Suppressor macrophage treated with lipopolysaccharide for 1 hour (primary cell): Measurements from ENCODE around the gene CNTN1.

Source experiments
- DNase-seq, 3 donors: peaks; one replicate each; pipeline ENCODE4 v3.0.0-alpha.2; 2020 to 2022

CNTN1 gene

GRCh38 chr12:40864891-40865290 is 172.7 kb downstream of the CNTN1 start:
- DNase-seq: no peak

- DNase-seq: no peak
Observed at GRCh38 chr12:40870981-40871380, 178.7 kb downstream of the CNTN1 start.

GRCh38 chr12:40874868-40875267 is 182.6 kb downstream of the CNTN1 start:
- no peak for DNase-seq

- no peak for DNase-seq
Observed at GRCh38 chr12:40889329-40889728, 197.1 kb downstream of the CNTN1 start.

- DNase-seq: no peak
Observed at GRCh38 chr12:40892528-40892927, 200.3 kb downstream of the CNTN1 start.

GRCh38 chr12:40898505-40898904 is 206.3 kb downstream of the CNTN1 start:
- DNase-seq: no peak

- DNase-seq: no peak
Observed at GRCh38 chr12:40903040-40903439, 210.8 kb downstream of the CNTN1 start.

GRCh38 chr12:40907115-40907527 is 214.9 kb downstream of the CNTN1 start:
- DNase-seq: no peak

- DNase-seq: no peak
Observed at GRCh38 chr12:40911676-40912075, 219.4 kb downstream of the CNTN1 start.

- DNase-seq: no peak
Observed at GRCh38 chr12:40915172-40915571, 222.9 kb downstream of the CNTN1 start.

GRCh38 chr12:40917561-40917960 is 225.3 kb downstream of the CNTN1 start:
- no peak for DNase-seq

- DNase-seq: peak; percentile 14 to 54 (median 34)
Observed at GRCh38 chr12:40921563-40922163, 229.4 kb downstream of the CNTN1 start.

GRCh38 chr12:40937891-40938290 is 245.7 kb downstream of the CNTN1 start:
- DNase-seq: no peak

- DNase-seq: no peak
Observed at GRCh38 chr12:40942326-40942725, 250.1 kb downstream of the CNTN1 start.

- DNase-seq: no peak
Observed at GRCh38 chr12:40945772-40946171, 253.5 kb downstream of the CNTN1 start.

GRCh38 chr12:40946612-40947194 is 254.5 kb downstream of the CNTN1 start:
- peak; percentile 21 to 61 (median 54) for DNase-seq

- no peak for DNase-seq
Observed at GRCh38 chr12:40947797-40948196, 255.6 kb downstream of the CNTN1 start.

GRCh38 chr12:40953076-40953475 is 260.8 kb downstream of the CNTN1 start:
- DNase-seq: no peak

- no peak for DNase-seq
Observed at GRCh38 chr12:40957417-40957816, 265.2 kb downstream of the CNTN1 start.

GRCh38 chr12:40959041-40959440 is 266.8 kb downstream of the CNTN1 start:
- no peak for DNase-seq

GRCh38 chr12:40963751-40964150 is 271.5 kb downstream of the CNTN1 start:
- no peak for DNase-seq

GRCh38 chr12:40969796-40970195 is 277.6 kb downstream of the CNTN1 start:
- DNase-seq: peak in 1 of 3 donors; percentile 5

GRCh38 chr12:40970320-40970907 is 278.2 kb downstream of the CNTN1 start:
- peak in 1 of 3 donors; percentile 5 for DNase-seq

- no peak for DNase-seq
Observed at GRCh38 chr12:40971911-40972310, 279.7 kb downstream of the CNTN1 start.

GRCh38 chr12:40976546-40976945 is 284.3 kb downstream of the CNTN1 start:
- no peak for DNase-seq
